Ovary (tissue), 9 donors: ENCODE results near the gene SLCO2A1. TPM values are rescaled to one million over a fixed set of nuclear protein-coding genes. Genes with fewer than 3 reads are reported as not detected.

Experiments used
- DNase-seq, 5 donors: peaks; one replicate each; pipeline ENCODE4 v3.0.0-alpha.2; 2019 to 2020
- H3K27ac ChIP-seq, 2 donors: fragments of 200-600 bp; one replicate each; pipeline versions ENCODE4 v1.5.1 to v1.8.0; 2019 to 2022
- H3K27me3 ChIP-seq: fragments of 200-600 bp; one replicate; pipeline ENCODE4 v1.8.0; 2022
- H3K36me3 ChIP-seq: fragments of 200-600 bp; sonication (generic); one replicate; pipeline ENCODE4 v1.5.1; 2019
- H3K4me1 ChIP-seq: one replicate; pipeline ENCODE4 v1.8.1; 2013; ENCODE audit warnings: mild to moderate bottlenecking, moderate library complexity; ENCODE audit not compliant: insufficient read depth
- H3K4me3 ChIP-seq: fragments of 200-600 bp; sonication (generic); one replicate; pipeline ENCODE4 v1.5.1; 2017
- H3K9me3 ChIP-seq, 2 donors: fragments of 200-600 bp in 1 of 2; sonication (generic) in 1 of 2; one replicate each; pipeline versions ENCODE4 v1.5.1 to v1.8.1; 2013 to 2019; ENCODE audit warnings: mild to moderate bottlenecking in 1 of 2, moderate library complexity in 1 of 2
- CTCF ChIP-seq, 3 donors: fragments of 450-650 bp in 2 of 3; fragments of 200-600 bp in 1 of 3; IDR thresholded peaks; one replicate each; pipeline versions ENCODE4 v1.5.1 to v1.8.0; 2016 to 2022; ENCODE audit warnings: antibody characterized with exemption in 3 of 3, mild to moderate bottlenecking in 1 of 3
- EP300 ChIP-seq: sonication (generic); formaldehyde crosslinking; IDR thresholded peaks from one replicate; pipeline ENCODE4 v1.6.1; 2017; ENCODE audit warnings: antibody characterized with exemption
- POLR2A ChIP-seq: fragments of 450-650 bp; IDR thresholded peaks from one replicate; pipeline ENCODE4 v1.6.1; 2017; ENCODE audit warnings: antibody characterized with exemption, mild to moderate bottlenecking, moderate library complexity
- WGBS, 3 donors: extraction: QIAGEN DNeasy Blood & Tissue Kit in 1 of 3; methylation state at CpG; one replicate each; pipeline versions ENCODE4 v1.1.5 to v1.1.7; 2013 to 2017; 5-methylcytosine and 5-hydroxymethylcytosine counted together
- intact Hi-C, 4 donors: fragments of 100-400 bp; cut with DNase I; formaldehyde crosslinking; loops; one replicate each; pipeline versions ENCODE4 v1.11.0 to v1.15.1; 2022 to 2023
- polyA plus RNA-seq, 2 donors: library from polyadenylated mRNA; stranded (reverse); fragments of 200-250 nt in 1 of 2; fragments of 350-450 nt in 1 of 2; fragmentation: Illumina TruSeq in 1 of 2; extraction: RNeasy Lipid Tissue Mini Kit (QIAGEN cat#74804) in 1 of 2; gene quantifications; one replicate each; pipeline ENCODE4 v1.2.3, GENCODE V29; 2013 to 2014
- total RNA-seq, 7 donors: library from RNA; depleted of rRNA in 2 of 7; stranded (reverse); fragments of >200 nt in 2 of 7; fragmentation: NEBNext Ultra II Directional in 3 of 7; extraction: Animal tissue kit (Norgen Biotek cat#: 25700) in 3 of 7; gene quantifications; one replicate each; pipeline versions ENCODE4 v1.1.0 to v1.2.4, GENCODE V29; 2016 to 2023
- donor health status: DM: no; HTN: no; CAD: no; lungs with moderate emphysema.
- donor health status: DM: no; HTN: no; CAD: no.
- donor health status: Bipolar disorder and iron deficiency.
- donor health status: DM: yes; HTN: yes; CAD: no.
- donor health status: DM: no; HTN: no; CAD: no.
- donor health status: DM: yes; HTN: yes; CAD: no.

The SLCO2A1 gene
- total and polyA plus RNA-seq, 9 donors = 0.83 to 23.6 (median 3.7) TPM

- Histone ChIP-seq H3K27me3 (no peaks in the 10 kb centered on the region), H3K4me1 (no peaks in the 10 kb centered on the region), H3K36me3 (no peaks in the 10 kb centered on the region), H3K4me3 (no peak overlapping the region), H3K9me3 (no peaks in the 10 kb centered on the region), H3K27ac (no peak overlapping the region)
- intact Hi-C loops = no loop called here
- DNase-seq = no peak
- TF ChIP-seq EP300 = no peak
- TF ChIP-seq CTCF (IDR thresholded peaks at IDR 0.05) = no peak
- no peak for TF ChIP-seq POLR2A
- WGBS, 3 donors = 87 to 91% (median 87%) methylated on average over 4 of the region's 4 CpGs
These were observed 49.2 kb downstream of the SLCO2A1 start for GRCh38 chr3:133980550-133980949.

GRCh38 chr3:133980035-133980434 is 49.7 kb downstream of the SLCO2A1 start:
- TF ChIP-seq EP300 = no peak
- TF ChIP-seq CTCF (IDR thresholded peaks at IDR 0.05) = no peak
- no peak for TF ChIP-seq POLR2A
- H3K4me1 ChIP-seq = no peaks in the 10 kb centered on the region
- WGBS, 3 donors = 82 to 100% (median 91%) methylated on average over 2 of the region's 2 CpGs
- no peak for DNase-seq
- no peak overlapping the region for H3K4me3 ChIP-seq
- intact Hi-C loops = no loop called here
- H3K9me3 ChIP-seq = no peaks in the 10 kb centered on the region
- no peak overlapping the region for H3K27ac ChIP-seq
- no peaks in the 10 kb centered on the region for H3K36me3 ChIP-seq
- no peaks in the 10 kb centered on the region for H3K27me3 ChIP-seq

- WGBS, 3 donors = 42 to 49% (median 43%) methylated on average over 7 of the region's 7 CpGs
- H3K27ac ChIP-seq = no peak overlapping the region
- H3K36me3 ChIP-seq = no peaks in the 10 kb centered on the region
- no peaks in the 10 kb centered on the region for H3K9me3 ChIP-seq
- no peaks in the 10 kb centered on the region for H3K27me3 ChIP-seq
- TF ChIP-seq CTCF (IDR thresholded peaks at IDR 0.05) = no peak
- TF ChIP-seq POLR2A = no peak
- TF ChIP-seq EP300 = no peak
- H3K4me3 ChIP-seq = no peak overlapping the region
- no peaks in the 10 kb centered on the region for H3K4me1 ChIP-seq
- intact Hi-C loops = no loop called here
- peak in 1 of 5 donors; percentile 27 for DNase-seq
These were observed 50.2 kb downstream of the SLCO2A1 start for GRCh38 chr3:133979553-133979952.

- TF ChIP-seq POLR2A (no peak), CTCF (IDR thresholded peaks at IDR 0.05) (no peak), EP300 (no peak)
- no peak overlapping the region for H3K27ac ChIP-seq
- H3K9me3 ChIP-seq = no peaks in the 10 kb centered on the region
- no peak for DNase-seq
- H3K27me3 ChIP-seq = no peaks in the 10 kb centered on the region
- H3K4me1 ChIP-seq = no peaks in the 10 kb centered on the region
- H3K4me3 ChIP-seq = no peak overlapping the region
- WGBS, 3 donors = 68 to 77% (median 70%) methylated on average over 4 of the region's 4 CpGs
- H3K36me3 ChIP-seq = no peaks in the 10 kb centered on the region
- intact Hi-C loops = no loop called here
These were observed 52.2 kb downstream of the SLCO2A1 start for GRCh38 chr3:133977568-133977967.
